GM23338 (cell line): ENCODE results near the gene FYCO1. TPM values are rescaled to one million over a fixed set of nuclear protein-coding genes. Genes with fewer than 3 reads are reported as not detected.

Source experiments
- ATAC-seq: fragments of 200-7000 bp; cut with Tn5 transposase; 3 replicates; pipeline ENCODE4 v1.9.1; 2020
- DNase-seq: peaks from one replicate; pipeline ENCODE4 v3.0.0-alpha.2; 2015; ENCODE audit warnings: low spot score
- H2AFZ ChIP-seq: fragments of 200-600 bp; sonication (generic); 2 replicates; pipeline ENCODE4 v1.8.0; 2016; ENCODE audit warnings: antibody characterized with exemption, mild to moderate bottlenecking, moderate library complexity
- H3F3A ChIP-seq: fragments of 200-600 bp; sonication (generic); replicated peaks from 2 replicates; pipeline ENCODE4 v1.8.0; 2017; ENCODE audit warnings: antibody characterized with exemption, mixed run types, low read depth
- H3K27ac ChIP-seq: fragments of 200-600 bp; sonication (generic); 2 replicates; pipeline ENCODE4 v1.6.1; 2016; ENCODE audit warnings: low read depth
- H3K27me3 ChIP-seq: fragments of 200-600 bp; sonication (generic); 2 replicates; pipeline ENCODE4 v1.8.0; 2016; ENCODE audit warnings: mild to moderate bottlenecking, mixed run types, moderate library complexity; ENCODE audit not compliant: insufficient read depth
- H3K36me3 ChIP-seq: fragments of 200-600 bp; sonication (generic); 2 replicates; pipeline ENCODE4 v1.8.0; 2016; ENCODE audit warnings: mild to moderate bottlenecking; ENCODE audit not compliant: insufficient read depth
- H3K4me1 ChIP-seq: fragments of 200-600 bp; sonication (generic); 2 replicates; pipeline ENCODE4 v1.8.0; 2016; ENCODE audit warnings: mild to moderate bottlenecking, moderate library complexity; ENCODE audit not compliant: insufficient read depth
- H3K4me2 ChIP-seq: fragments of 200-600 bp; sonication (generic); 2 replicates; pipeline ENCODE4 v1.7.1; 2017; ENCODE audit warnings: mixed run types
- H3K4me3 ChIP-seq: fragments of 200-600 bp; sonication (generic); 2 replicates; pipeline ENCODE4 v1.6.1; 2016; ENCODE audit warnings: mixed run types
- H3K79me2 ChIP-seq: fragments of 200-600 bp; sonication (generic); replicated peaks from 2 replicates; pipeline ENCODE4 v1.8.0; 2017; ENCODE audit warnings: mild to moderate bottlenecking; ENCODE audit not compliant: insufficient read depth
- H3K9me2 ChIP-seq: fragments of 200-600 bp; sonication (generic); 2 replicates; pipeline ENCODE4 v1.8.0; 2017; ENCODE audit not compliant: insufficient read depth
- H4K20me1 ChIP-seq: fragments of 200-600 bp; sonication (generic); replicated peaks from 2 replicates; pipeline ENCODE4 v1.8.0; 2017; ENCODE audit warnings: mild to moderate bottlenecking; ENCODE audit not compliant: insufficient read depth
- H3K27ac Mint-ChIP-seq: 2 replicates; pipeline ENCODE4 v1.8.0; 2020; ENCODE audit warnings: inconsistent platforms, mild to moderate bottlenecking, moderate library complexity, mixed read lengths
- H3K27me3 Mint-ChIP-seq: 3 replicates; pipeline ENCODE4 v1.8.0; 2022; ENCODE audit warnings: low read depth, mild to moderate bottlenecking, moderate library complexity, mixed read lengths, inconsistent platforms; ENCODE audit not compliant: insufficient read depth, poor library complexity
- H3K36me3 Mint-ChIP-seq: 3 replicates; pipeline ENCODE4 v1.8.0; 2021; ENCODE audit warnings: low read depth, mild to moderate bottlenecking, inconsistent platforms, moderate library complexity, mixed read lengths
- H3K4me1 Mint-ChIP-seq: 3 replicates; pipeline ENCODE4 v1.8.0; 2020; ENCODE audit warnings: mild to moderate bottlenecking, inconsistent platforms, mixed read lengths
- H3K4me3 Mint-ChIP-seq: 3 replicates; pipeline ENCODE4 v1.8.0; 2021; ENCODE audit warnings: moderate library complexity, mild to moderate bottlenecking, inconsistent platforms, mixed read lengths
- H3K9me3 Mint-ChIP-seq: 3 replicates; pipeline ENCODE4 v1.8.0; 2020; ENCODE audit warnings: moderate library complexity, mild to moderate bottlenecking, inconsistent platforms, mixed read lengths
- CREB1 ChIP-seq: fragments of 250-450 bp; sonication (Bioruptor Pico); IDR thresholded peaks from 2 replicates; pipeline ENCODE4 v1.5.0; 2020; ENCODE audit warnings: low read depth, mild to moderate bottlenecking, moderate library complexity
- EZH2 ChIP-seq: fragments of 200-600 bp; sonication (generic); IDR thresholded peaks from one replicate; pipeline ENCODE4 v1.8.0; 2017; ENCODE audit warnings: antibody characterized with exemption, mild to moderate bottlenecking, low read depth; ENCODE audit not compliant: unreplicated experiment
- EZH2phosphoT487 ChIP-seq: fragments of 200-600 bp; sonication (generic); IDR thresholded peaks from one replicate; pipeline ENCODE4 v1.8.1; 2018; ENCODE audit warnings: antibody characterized with exemption; ENCODE audit not compliant: unreplicated experiment
- JUNB ChIP-seq: IDR thresholded peaks from one replicate; pipeline ENCODE4 v1.6.1; 2016; ENCODE audit warnings: antibody characterized with exemption; ENCODE audit not compliant: unreplicated experiment
- NANOG ChIP-seq: IDR thresholded peaks from 2 replicates; pipeline ENCODE4 v1.6.1; 2016; ENCODE audit warnings: antibody characterized with exemption, borderline replicate concordance
- POLR2AphosphoS5 ChIP-seq: IDR thresholded peaks from 2 replicates; pipeline ENCODE4 v1.6.1; 2016; ENCODE audit warnings: antibody characterized with exemption, low read depth
- STAT1 ChIP-seq: IDR thresholded peaks from one replicate; pipeline ENCODE4 v1.6.1; 2016; ENCODE audit warnings: antibody characterized with exemption; ENCODE audit not compliant: unreplicated experiment
- ZNF114 ChIP-seq: fragments of 250-450 bp; sonication (Bioruptor Pico); IDR thresholded peaks from 2 replicates; pipeline ENCODE4 v1.5.0; 2020; ENCODE audit warnings: mild to moderate bottlenecking, moderate library complexity
- ZNF331 ChIP-seq: fragments of 250-450 bp; sonication (Bioruptor Pico); IDR thresholded peaks from 2 replicates; pipeline ENCODE4 v1.5.0; 2020; ENCODE audit warnings: low read depth, mild to moderate bottlenecking, moderate library complexity
- polyA plus RNA-seq: library from polyadenylated mRNA; unstranded; fragments of >200 nt; fragmentation: Nextera tagmentation; extraction: Ambion mirVana; gene quantifications from 2 replicates; pipeline ENCODE4 v1.2.1, GENCODE V29; 2016
- total RNA-seq: library from RNA; depleted of rRNA; stranded (reverse); fragments of >200 nt; shearing (Covaris generic); gene quantifications from 2 replicates; pipeline ENCODE4 v1.2.3, GENCODE V29; 2014
- TF ChIP-seq, protein P1 (sequence below), 2 experiments: fragments of 200-600 bp in 1 of 2; sonication (generic) in 1 of 2; conservative IDR thresholded peaks; 2 replicates each; pipeline versions ENCODE4 v1.5.1 to v1.6.1; 2016 to 2017; ENCODE audit warnings: antibody characterized with exemption in 2 of 2, low read depth in 2 of 2, mild to moderate bottlenecking in 2 of 2, moderate library complexity in 1 of 2
- TF ChIP-seq, protein P2 (sequence below): IDR thresholded peaks from one replicate; pipeline ENCODE4 v1.6.1; 2018; ENCODE audit warnings: antibody characterized with exemption; ENCODE audit not compliant: unreplicated experiment
- TF ChIP-seq, protein P3 (sequence below): fragments of 250-450 bp; sonication (Bioruptor Pico); IDR thresholded peaks from 2 replicates; pipeline ENCODE4 v1.5.0; 2020; ENCODE audit warnings: mild to moderate bottlenecking, moderate library complexity
- TF ChIP-seq, protein P4 (sequence below): IDR thresholded peaks from 2 replicates; pipeline ENCODE4 v1.6.1; 2016; ENCODE audit warnings: antibody characterized with exemption

FYCO1 gene
- total and polyA plus RNA-seq, 2 experiments from 2014 or later, result 4.5 to 17.2 TPM

DNA sequence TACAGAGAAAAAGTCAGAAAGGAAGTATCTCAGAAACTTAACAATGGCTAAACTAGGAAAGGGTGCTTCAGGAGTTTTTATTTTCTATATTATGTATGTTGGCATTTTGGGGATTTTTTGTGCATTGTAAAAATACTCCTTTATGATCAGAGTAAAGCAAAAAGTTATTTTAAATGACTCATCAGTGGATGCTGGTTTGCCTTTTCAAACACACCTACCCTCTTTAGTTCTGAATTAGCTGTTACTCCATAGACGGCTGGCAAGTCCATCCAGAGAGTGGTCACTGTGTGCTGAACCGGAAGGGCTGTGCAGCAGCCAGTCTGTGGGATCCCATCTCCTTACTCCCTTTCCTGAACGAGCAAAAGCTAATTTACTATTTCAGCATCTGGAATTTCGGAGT, 108.3 kb downstream of the FYCO1 start:
- TF ChIP-seq, protein P1, sequence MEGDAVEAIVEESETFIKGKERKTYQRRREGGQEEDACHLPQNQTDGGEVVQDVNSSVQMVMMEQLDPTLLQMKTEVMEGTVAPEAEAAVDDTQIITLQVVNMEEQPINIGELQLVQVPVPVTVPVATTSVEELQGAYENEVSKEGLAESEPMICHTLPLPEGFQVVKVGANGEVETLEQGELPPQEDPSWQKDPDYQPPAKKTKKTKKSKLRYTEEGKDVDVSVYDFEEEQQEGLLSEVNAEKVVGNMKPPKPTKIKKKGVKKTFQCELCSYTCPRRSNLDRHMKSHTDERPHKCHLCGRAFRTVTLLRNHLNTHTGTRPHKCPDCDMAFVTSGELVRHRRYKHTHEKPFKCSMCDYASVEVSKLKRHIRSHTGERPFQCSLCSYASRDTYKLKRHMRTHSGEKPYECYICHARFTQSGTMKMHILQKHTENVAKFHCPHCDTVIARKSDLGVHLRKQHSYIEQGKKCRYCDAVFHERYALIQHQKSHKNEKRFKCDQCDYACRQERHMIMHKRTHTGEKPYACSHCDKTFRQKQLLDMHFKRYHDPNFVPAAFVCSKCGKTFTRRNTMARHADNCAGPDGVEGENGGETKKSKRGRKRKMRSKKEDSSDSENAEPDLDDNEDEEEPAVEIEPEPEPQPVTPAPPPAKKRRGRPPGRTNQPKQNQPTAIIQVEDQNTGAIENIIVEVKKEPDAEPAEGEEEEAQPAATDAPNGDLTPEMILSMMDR (conservative IDR thresholded peaks at IDR 0.05; ENCODE audit: low read depth in 2 of 2), result no peak
- no peak for TF ChIP-seq ZNF114 (CRISPR knock-in tag)
- no peak for TF ChIP-seq JUNB
- TF ChIP-seq ZNF331, result no peak
- no peak for TF ChIP-seq STAT1
- TF ChIP-seq EZH2phosphoT487, result no peak
- TF ChIP-seq, protein P2, sequence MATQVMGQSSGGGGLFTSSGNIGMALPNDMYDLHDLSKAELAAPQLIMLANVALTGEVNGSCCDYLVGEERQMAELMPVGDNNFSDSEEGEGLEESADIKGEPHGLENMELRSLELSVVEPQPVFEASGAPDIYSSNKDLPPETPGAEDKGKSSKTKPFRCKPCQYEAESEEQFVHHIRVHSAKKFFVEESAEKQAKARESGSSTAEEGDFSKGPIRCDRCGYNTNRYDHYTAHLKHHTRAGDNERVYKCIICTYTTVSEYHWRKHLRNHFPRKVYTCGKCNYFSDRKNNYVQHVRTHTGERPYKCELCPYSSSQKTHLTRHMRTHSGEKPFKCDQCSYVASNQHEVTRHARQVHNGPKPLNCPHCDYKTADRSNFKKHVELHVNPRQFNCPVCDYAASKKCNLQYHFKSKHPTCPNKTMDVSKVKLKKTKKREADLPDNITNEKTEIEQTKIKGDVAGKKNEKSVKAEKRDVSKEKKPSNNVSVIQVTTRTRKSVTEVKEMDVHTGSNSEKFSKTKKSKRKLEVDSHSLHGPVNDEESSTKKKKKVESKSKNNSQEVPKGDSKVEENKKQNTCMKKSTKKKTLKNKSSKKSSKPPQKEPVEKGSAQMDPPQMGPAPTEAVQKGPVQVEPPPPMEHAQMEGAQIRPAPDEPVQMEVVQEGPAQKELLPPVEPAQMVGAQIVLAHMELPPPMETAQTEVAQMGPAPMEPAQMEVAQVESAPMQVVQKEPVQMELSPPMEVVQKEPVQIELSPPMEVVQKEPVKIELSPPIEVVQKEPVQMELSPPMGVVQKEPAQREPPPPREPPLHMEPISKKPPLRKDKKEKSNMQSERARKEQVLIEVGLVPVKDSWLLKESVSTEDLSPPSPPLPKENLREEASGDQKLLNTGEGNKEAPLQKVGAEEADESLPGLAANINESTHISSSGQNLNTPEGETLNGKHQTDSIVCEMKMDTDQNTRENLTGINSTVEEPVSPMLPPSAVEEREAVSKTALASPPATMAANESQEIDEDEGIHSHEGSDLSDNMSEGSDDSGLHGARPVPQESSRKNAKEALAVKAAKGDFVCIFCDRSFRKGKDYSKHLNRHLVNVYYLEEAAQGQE, result no peak
- TF ChIP-seq, protein P3, sequence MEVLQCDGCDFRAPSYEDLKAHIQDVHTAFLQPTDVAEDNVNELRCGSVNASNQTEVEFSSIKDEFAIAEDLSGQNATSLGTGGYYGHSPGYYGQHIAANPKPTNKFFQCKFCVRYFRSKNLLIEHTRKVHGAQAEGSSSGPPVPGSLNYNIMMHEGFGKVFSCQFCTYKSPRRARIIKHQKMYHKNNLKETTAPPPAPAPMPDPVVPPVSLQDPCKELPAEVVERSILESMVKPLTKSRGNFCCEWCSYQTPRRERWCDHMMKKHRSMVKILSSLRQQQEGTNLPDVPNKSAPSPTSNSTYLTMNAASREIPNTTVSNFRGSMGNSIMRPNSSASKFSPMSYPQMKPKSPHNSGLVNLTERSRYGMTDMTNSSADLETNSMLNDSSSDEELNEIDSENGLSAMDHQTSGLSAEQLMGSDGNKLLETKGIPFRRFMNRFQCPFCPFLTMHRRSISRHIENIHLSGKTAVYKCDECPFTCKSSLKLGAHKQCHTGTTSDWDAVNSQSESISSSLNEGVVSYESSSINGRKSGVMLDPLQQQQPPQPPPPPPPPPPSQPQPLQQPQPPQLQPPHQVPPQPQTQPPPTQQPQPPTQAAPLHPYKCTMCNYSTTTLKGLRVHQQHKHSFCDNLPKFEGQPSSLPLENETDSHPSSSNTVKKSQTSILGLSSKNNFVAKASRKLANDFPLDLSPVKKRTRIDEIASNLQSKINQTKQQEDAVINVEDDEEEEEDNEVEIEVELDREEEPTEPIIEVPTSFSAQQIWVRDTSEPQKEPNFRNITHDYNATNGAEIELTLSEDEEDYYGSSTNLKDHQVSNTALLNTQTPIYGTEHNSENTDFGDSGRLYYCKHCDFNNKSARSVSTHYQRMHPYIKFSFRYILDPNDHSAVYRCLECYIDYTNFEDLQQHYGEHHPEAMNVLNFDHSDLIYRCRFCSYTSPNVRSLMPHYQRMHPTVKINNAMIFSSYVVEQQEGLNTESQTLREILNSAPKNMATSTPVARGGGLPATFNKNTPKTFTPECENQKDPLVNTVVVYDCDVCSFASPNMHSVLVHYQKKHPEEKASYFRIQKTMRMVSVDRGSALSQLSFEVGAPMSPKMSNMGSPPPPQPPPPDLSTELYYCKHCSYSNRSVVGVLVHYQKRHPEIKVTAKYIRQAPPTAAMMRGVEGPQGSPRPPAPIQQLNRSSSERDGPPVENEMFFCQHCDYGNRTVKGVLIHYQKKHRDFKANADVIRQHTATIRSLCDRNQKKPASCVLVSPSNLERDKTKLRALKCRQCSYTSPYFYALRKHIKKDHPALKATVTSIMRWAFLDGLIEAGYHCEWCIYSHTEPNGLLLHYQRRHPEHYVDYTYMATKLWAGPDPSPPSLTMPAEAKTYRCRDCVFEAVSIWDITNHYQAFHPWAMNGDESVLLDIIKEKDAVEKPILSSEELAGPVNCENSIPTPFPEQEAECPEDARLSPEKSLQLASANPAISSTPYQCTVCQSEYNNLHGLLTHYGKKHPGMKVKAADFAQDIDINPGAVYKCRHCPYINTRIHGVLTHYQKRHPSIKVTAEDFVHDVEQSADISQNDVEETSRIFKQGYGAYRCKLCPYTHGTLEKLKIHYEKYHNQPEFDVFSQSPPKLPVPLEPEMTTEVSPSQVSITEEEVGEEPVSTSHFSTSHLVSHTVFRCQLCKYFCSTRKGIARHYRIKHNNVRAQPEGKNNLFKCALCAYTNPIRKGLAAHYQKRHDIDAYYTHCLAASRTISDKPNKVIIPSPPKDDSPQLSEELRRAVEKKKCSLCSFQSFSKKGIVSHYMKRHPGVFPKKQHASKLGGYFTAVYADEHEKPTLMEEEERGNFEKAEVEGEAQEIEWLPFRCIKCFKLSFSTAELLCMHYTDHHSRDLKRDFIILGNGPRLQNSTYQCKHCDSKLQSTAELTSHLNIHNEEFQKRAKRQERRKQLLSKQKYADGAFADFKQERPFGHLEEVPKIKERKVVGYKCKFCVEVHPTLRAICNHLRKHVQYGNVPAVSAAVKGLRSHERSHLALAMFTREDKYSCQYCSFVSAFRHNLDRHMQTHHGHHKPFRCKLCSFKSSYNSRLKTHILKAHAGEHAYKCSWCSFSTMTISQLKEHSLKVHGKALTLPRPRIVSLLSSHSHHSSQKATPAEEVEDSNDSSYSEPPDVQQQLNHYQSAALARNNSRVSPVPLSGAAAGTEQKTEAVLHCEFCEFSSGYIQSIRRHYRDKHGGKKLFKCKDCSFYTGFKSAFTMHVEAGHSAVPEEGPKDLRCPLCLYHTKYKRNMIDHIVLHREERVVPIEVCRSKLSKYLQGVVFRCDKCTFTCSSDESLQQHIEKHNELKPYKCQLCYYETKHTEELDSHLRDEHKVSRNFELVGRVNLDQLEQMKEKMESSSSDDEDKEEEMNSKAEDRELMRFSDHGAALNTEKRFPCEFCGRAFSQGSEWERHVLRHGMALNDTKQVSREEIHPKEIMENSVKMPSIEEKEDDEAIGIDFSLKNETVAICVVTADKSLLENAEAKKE (CRISPR knock-in tag), result no peak
- TF ChIP-seq CREB1 (CRISPR knock-in tag), result no peak
- TF ChIP-seq POLR2AphosphoS5, result no peak
- TF ChIP-seq, protein P4, sequence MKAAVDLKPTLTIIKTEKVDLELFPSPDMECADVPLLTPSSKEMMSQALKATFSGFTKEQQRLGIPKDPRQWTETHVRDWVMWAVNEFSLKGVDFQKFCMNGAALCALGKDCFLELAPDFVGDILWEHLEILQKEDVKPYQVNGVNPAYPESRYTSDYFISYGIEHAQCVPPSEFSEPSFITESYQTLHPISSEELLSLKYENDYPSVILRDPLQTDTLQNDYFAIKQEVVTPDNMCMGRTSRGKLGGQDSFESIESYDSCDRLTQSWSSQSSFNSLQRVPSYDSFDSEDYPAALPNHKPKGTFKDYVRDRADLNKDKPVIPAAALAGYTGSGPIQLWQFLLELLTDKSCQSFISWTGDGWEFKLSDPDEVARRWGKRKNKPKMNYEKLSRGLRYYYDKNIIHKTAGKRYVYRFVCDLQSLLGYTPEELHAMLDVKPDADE, result no peak
- no peak for TF ChIP-seq NANOG
- TF ChIP-seq EZH2, result no peak
- Histone ChIP-seq H3F3A (no peaks in the 10 kb centered on the region), H3K36me3 (no peaks in the 10 kb centered on the region), H3K4me1 (no peaks in the 10 kb centered on the region; the same call in 1 of the 2 replicates), H3K4me3 (no peak overlapping the region), H3K79me2 (no peaks in the 10 kb centered on the region), H3K9me2 (no peaks in the 10 kb centered on the region), H3K27me3 (no peaks in the 10 kb centered on the region), H2AFZ (no peak overlapping the region), H4K20me1 (no peaks in the 10 kb centered on the region), H3K4me2 (no peak overlapping the region), H3K27ac (no peak overlapping the region)
- ATAC-seq (no peak), DNase-seq (no peak)
- no peaks in the 10 kb centered on the region for H3K9me3 Mint-ChIP-seq
- no peak overlapping the region for H3K4me3 Mint-ChIP-seq
- H3K4me1 Mint-ChIP-seq, result peaks cover 10% of the 10 kb centered on the region; the same call in 2 of the 3 replicates
- no peaks in the 10 kb centered on the region for H3K36me3 Mint-ChIP-seq
- H3K27me3 Mint-ChIP-seq, result peaks cover 4% of the 10 kb centered on the region
- H3K27ac Mint-ChIP-seq, result no peak overlapping the region
